ENCODE data around the gene PEX26. TPM values are rescaled to one million over a fixed set of nuclear protein-coding genes. Genes with fewer than 3 reads are reported as not detected.

The PEX26 gene
- total RNA-seq, 4 donors from 2014 or later: 46.4 to 211 (median 93.4) TPM

DNA sequence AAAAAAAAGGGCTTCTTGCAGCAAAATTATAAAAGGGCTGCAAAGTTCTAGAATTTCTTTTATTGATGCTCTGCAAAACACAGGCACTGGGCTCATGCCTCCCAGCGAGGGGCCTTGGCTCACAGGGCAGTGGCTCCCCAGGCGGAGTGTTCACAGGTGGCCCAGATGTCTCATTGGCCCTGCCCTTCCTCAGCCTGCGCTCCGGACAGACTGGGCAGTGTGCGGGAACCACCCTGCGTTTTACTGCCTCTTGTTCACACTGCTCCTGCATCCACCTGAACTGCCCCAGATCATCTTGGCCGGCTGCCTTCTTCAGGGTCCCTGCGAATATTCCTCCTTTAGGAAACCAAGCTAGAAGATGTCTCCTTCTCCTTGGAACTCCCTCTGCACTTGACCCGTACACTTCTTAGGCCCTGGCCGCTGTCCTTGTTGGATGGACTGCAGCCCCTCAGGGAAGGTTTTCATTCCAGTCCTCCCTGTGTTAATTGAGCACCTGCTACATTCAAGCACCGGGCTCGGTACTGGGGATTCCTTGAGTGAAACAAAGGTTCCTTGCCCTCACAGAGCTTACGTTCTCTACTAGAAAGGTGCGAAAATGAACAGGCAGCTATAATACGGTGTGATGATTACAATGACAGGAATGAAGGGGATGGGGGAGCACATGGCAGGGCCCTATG, 37.3 kb downstream of the PEX26 start:
- intact Hi-C loops (cut with DNase I; ENCODE audit: low total_unique reads): no loop called here
- in situ Hi-C loops (cut with MboI; ENCODE audit: low pct_ligation_motif_present in 1 of 4, low pct_unique_long_range_greater_than_20kb in 1 of 4, low sequenced_read_pairs in 3 of 4): no loop called here
- no peaks in the 10 kb centered on the region for H3K36me3 ChIP-seq
- no peak for DNase-seq
- no peak overlapping the region for H3K27ac ChIP-seq
- peaks cover 0 to 13% (median 11%) of the 10 kb centered on the region in 4 donors for H3K4me1 ChIP-seq
- WGBS, 2 donors (ENCODE audit: low coverage in 1 of 2): 96% methylated on average over 4 to 15 of the region's 15 CpGs
- H3K27me3 ChIP-seq: peaks cover 20% of the 10 kb centered on the region
- TF ChIP-seq POLR2A (IDR thresholded peaks at IDR 0.05): no peak
- TF ChIP-seq, protein P1, sequence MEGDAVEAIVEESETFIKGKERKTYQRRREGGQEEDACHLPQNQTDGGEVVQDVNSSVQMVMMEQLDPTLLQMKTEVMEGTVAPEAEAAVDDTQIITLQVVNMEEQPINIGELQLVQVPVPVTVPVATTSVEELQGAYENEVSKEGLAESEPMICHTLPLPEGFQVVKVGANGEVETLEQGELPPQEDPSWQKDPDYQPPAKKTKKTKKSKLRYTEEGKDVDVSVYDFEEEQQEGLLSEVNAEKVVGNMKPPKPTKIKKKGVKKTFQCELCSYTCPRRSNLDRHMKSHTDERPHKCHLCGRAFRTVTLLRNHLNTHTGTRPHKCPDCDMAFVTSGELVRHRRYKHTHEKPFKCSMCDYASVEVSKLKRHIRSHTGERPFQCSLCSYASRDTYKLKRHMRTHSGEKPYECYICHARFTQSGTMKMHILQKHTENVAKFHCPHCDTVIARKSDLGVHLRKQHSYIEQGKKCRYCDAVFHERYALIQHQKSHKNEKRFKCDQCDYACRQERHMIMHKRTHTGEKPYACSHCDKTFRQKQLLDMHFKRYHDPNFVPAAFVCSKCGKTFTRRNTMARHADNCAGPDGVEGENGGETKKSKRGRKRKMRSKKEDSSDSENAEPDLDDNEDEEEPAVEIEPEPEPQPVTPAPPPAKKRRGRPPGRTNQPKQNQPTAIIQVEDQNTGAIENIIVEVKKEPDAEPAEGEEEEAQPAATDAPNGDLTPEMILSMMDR (IDR thresholded peaks at IDR 0.05): no peak
- no peak for TF ChIP-seq POLR2AphosphoS5 (IDR thresholded peaks at IDR 0.05)
- TF ChIP-seq EP300 (IDR thresholded peaks at IDR 0.05; ENCODE audit: low read depth): no peak
- no peak overlapping the region for H3K4me3 ChIP-seq
- no peaks in the 10 kb centered on the region for H3K9me3 ChIP-seq

DNA sequence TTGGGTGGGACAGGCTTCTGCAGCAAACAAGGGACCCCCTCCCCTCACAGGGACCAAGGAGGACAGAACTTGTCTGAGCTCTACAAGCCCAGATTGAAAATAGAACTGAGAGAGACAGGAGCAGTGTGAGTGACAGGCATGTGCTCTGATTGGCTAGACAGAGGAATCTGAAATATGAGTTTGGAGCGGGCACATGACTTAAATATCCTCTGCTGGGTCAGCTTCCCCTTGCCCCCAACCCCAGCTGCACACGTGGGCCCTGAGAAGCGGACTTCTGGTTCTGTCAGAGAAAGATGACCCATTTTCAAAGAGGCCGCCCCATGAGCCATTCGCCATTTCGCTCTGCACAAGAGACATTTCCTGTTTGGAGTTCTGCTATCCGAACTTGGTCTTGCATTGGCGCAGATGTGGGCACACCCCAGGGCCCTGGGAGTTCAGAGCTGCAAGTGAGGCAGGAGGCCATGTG, 38.1 kb downstream of the PEX26 start:
- no peaks in the 10 kb centered on the region for H3K9me3 ChIP-seq
- no peak overlapping the region for H3K27ac ChIP-seq
- H3K4me1 ChIP-seq: peaks cover 0 to 5% (median 4%) of the 10 kb centered on the region in 4 donors
- 60 to 90% methylated on average over 1 to 8 of the region's 8 CpGs for WGBS, 2 donors (ENCODE audit: low coverage in 1 of 2)
- in situ Hi-C loops (cut with MboI; ENCODE audit: low pct_ligation_motif_present in 1 of 4, low pct_unique_long_range_greater_than_20kb in 1 of 4, low sequenced_read_pairs in 3 of 4) (no loop called here), intact Hi-C loops (cut with DNase I; ENCODE audit: low total_unique reads) (no loop called here)
- H3K4me3 ChIP-seq: no peak overlapping the region
- peaks cover 12% of the 10 kb centered on the region for H3K27me3 ChIP-seq
- H3K36me3 ChIP-seq: no peaks in the 10 kb centered on the region
- TF ChIP-seq, protein P1 (IDR thresholded peaks at IDR 0.05): no peak
- TF ChIP-seq POLR2A (IDR thresholded peaks at IDR 0.05): no peak
- TF ChIP-seq EP300 (IDR thresholded peaks at IDR 0.05; ENCODE audit: low read depth): no peak
- TF ChIP-seq POLR2AphosphoS5 (IDR thresholded peaks at IDR 0.05): no peak
- DNase-seq: no peak

DNA sequence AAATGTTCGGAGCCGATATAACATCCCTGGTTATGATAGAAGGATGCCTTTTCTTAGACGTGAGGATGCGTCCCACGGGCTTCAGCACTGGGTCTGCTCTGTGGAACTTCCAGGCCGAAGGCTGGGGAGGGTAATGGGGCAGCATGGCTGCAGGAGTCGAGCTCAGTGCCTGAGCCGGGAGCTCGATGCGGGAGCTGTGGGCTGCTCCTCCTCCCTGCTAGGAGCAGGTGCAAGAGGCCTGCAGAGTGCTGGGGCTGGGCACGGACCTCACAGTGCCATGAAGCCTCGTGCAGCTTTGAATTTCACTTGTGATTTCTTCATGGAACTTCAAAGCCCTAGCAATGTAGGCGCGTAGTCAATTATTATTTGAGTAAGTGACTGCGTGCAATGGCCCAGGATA, 38.8 kb downstream of the PEX26 start:
- no peaks in the 10 kb centered on the region for H3K36me3 ChIP-seq
- intact Hi-C loops (cut with DNase I; ENCODE audit: low total_unique reads) (no loop called here), in situ Hi-C loops (cut with MboI; ENCODE audit: low pct_ligation_motif_present in 1 of 4, low pct_unique_long_range_greater_than_20kb in 1 of 4, low sequenced_read_pairs in 3 of 4) (no loop called here)
- H3K27me3 ChIP-seq: peaks cover 5% of the 10 kb centered on the region
- WGBS, 2 donors (ENCODE audit: low coverage in 1 of 2): 89 to 100% methylated on average over 3 to 15 of the region's 15 CpGs
- H3K9me3 ChIP-seq: no peaks in the 10 kb centered on the region
- H3K4me1 ChIP-seq: no peaks in the 10 kb centered on the region
- H3K4me3 ChIP-seq: no peak overlapping the region
- TF ChIP-seq, protein P1 (IDR thresholded peaks at IDR 0.05): no peak
- TF ChIP-seq POLR2A (IDR thresholded peaks at IDR 0.05) (no peak), EP300 (IDR thresholded peaks at IDR 0.05; ENCODE audit: low read depth) (no peak)
- H3K27ac ChIP-seq: no peak overlapping the region
- no peak for DNase-seq

DNA sequence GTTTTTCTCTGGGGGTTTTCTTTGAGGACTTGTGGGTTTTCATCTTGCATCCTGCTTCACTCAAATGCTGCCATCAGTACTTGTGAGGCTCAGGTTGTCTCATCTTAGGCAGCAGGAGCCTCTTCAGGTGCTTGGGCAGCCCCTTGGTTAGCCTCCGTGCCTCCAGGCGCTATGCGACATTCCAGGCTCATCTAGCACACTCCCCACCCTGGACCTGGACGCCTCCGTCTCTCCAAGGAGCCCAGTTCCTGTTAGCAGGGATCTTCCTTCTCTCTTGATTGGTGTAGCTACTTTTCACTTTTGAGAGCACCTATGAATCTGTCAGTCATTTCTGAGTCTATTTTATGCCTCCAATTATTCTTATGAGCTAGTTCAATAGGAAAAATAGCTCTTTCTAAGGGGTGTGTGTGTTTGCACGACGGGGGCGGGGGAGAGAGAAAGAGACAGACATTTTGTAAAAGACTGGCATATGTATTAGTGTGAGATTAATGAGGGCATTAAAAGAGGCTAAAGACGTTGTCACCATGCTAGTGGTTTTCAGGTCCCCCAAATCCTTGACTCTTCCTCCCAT, 40.6 kb downstream of the PEX26 start:
- Histone ChIP-seq H3K27ac (no peak overlapping the region), H3K9me3 (no peaks in the 10 kb centered on the region), H3K36me3 (no peaks in the 10 kb centered on the region), H3K27me3 (no peaks in the 10 kb centered on the region), H3K4me3 (no peak overlapping the region), H3K4me1 (no peaks in the 10 kb centered on the region)
- TF ChIP-seq POLR2AphosphoS5 (IDR thresholded peaks at IDR 0.05) (no peak), EP300 (IDR thresholded peaks at IDR 0.05; ENCODE audit: low read depth) (no peak), POLR2A (IDR thresholded peaks at IDR 0.05) (no peak)
- TF ChIP-seq, protein P1 (IDR thresholded peaks at IDR 0.05): no peak
- in situ Hi-C loops (cut with MboI; ENCODE audit: low pct_ligation_motif_present in 1 of 4, low pct_unique_long_range_greater_than_20kb in 1 of 4, low sequenced_read_pairs in 3 of 4): no loop called here
- intact Hi-C loops (cut with DNase I; ENCODE audit: low total_unique reads): no loop called here
- 89 to 93% methylated on average over 3 to 9 of the region's 9 CpGs for WGBS, 2 donors (ENCODE audit: low coverage in 1 of 2)
- DNase-seq: no peak

All from transverse colon (tissue), 4 donors.